Uterus (tissue), 2 donors: ENCODE data around the gene ADAMTSL1.

Experiments used
- POLR2A ChIP-seq, 2 donors: fragments of 450-650 bp; IDR thresholded peaks; one replicate each; pipeline ENCODE4 v1.6.1; 2016; ENCODE audit warnings: antibody characterized with exemption in 2 of 2, mild to moderate bottlenecking in 1 of 2, moderate library complexity in 1 of 2
- TF ChIP-seq, protein P1 (sequence below), 4 experiments: fragments of 200-600 bp in 2 of 4; fragments of 450-650 bp in 2 of 4; sonication (generic) in 2 of 4; IDR thresholded peaks; one replicate each; pipeline ENCODE4 v1.5.1; 2016 to 2019; ENCODE audit warnings: antibody characterized with exemption in 4 of 4, mild to moderate bottlenecking in 2 of 4, moderate library complexity in 1 of 4

DNA sequence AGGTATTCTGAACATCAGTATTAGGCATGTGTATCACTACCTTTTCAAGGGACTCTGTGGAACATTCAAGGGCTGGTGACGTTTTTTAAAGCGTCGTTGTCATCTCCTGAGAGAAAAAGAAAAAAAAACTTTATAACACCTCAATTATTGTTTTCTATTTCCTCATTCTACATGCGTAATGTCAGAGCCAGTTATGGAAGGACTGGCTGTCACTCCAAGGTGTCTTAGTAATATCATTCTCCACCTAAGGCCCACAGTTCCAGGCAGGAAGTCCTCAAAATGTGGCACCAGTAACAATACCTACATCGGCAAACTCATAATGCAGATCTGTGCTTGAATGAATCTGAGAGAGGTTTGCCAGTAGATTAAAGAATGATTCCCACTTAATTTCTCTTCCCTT lies 348.9 kb downstream of the ADAMTSL1 start:
- TF ChIP-seq, protein P1, sequence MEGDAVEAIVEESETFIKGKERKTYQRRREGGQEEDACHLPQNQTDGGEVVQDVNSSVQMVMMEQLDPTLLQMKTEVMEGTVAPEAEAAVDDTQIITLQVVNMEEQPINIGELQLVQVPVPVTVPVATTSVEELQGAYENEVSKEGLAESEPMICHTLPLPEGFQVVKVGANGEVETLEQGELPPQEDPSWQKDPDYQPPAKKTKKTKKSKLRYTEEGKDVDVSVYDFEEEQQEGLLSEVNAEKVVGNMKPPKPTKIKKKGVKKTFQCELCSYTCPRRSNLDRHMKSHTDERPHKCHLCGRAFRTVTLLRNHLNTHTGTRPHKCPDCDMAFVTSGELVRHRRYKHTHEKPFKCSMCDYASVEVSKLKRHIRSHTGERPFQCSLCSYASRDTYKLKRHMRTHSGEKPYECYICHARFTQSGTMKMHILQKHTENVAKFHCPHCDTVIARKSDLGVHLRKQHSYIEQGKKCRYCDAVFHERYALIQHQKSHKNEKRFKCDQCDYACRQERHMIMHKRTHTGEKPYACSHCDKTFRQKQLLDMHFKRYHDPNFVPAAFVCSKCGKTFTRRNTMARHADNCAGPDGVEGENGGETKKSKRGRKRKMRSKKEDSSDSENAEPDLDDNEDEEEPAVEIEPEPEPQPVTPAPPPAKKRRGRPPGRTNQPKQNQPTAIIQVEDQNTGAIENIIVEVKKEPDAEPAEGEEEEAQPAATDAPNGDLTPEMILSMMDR (IDR thresholded peaks at IDR 0.05) = no peak
- no peak for TF ChIP-seq POLR2A (IDR thresholded peaks at IDR 0.05)
